GM12873 (cell line): ENCODE data around the gene ESF1.

Source experiments
- CTCF ChIP-seq: IDR thresholded peaks from 2 replicates; pipeline ENCODE4 v1.5.1; 2012; ENCODE audit warnings: low read depth, mild to moderate bottlenecking, moderate library complexity, low read length, control low read depth; ENCODE audit not compliant: insufficient read depth; ENCODE audit errors: missing control alignments

Gene ESF1

GRCh38 chr20:13772529-13772928 is 12.2 kb downstream of the ESF1 start:
- TF ChIP-seq CTCF: no peak

GRCh38 chr20:13771853-13772453 is 12.8 kb downstream of the ESF1 start:
- peak; percentile 24 for TF ChIP-seq CTCF

- no peak for TF ChIP-seq CTCF
These were observed 14.6 kb downstream of the ESF1 start for GRCh38 chr20:13770141-13770540.

GRCh38 chr20:13765868-13766416 is 18.8 kb downstream of the ESF1 start:
- TF ChIP-seq CTCF: no peak

GRCh38 chr20:13765299-13765698 is 19.4 kb downstream of the ESF1 start:
- no peak for TF ChIP-seq CTCF

GRCh38 chr20:13758884-13759283 is 25.8 kb downstream of the ESF1 start:
- TF ChIP-seq CTCF: no peak

GRCh38 chr20:13756551-13756950 is 28.2 kb downstream of the ESF1 start:
- TF ChIP-seq CTCF: no peak
